ENCODE data around the gene NRL.
A peak's percentile ranks its signal among the peaks of the same experiment; 100 is the strongest.
"Not testable (repeated sequence)": the region's sequence is repeated elsewhere in the genome, so short reads cannot be mapped to it uniquely, and the experiment has no call there.

NRL gene

DNA sequence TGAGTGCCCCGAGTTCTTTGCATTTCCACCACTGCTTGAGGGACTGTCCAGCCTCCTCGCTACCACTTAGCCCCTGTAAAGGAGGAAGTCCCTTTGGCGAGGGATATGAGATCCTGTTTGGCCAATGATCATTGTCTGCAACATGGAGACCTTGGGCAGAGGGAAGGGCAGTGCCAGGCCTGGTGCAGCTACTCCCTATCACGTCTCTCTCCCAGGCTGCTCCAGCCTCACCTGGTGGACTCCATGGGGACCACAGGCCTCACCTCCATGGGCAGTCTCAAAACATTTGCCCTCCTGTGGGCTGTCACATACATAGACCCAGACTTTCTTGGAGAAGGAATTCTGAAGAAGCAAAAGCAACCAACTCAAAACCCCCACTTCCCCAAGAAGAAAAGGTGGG, 79.0 kb downstream of the NRL start:
- H3K23ac ChIP-seq (ENCODE audit: low read length in 2 of 2); H3K27ac ChIP-seq (ENCODE audit: low read length, poor library complexity, severe bottlenecking); H3K4me1 ChIP-seq (ENCODE audit: control insufficient read depth, insufficient read depth, low read depth, low read length); H3K79me1 ChIP-seq (replicated peaks; ENCODE audit: low read length, poor library complexity, severe bottlenecking); H3K27me3 ChIP-seq (ENCODE audit: control insufficient read depth in 1 of 2, insufficient read depth in 1 of 2, low read length in 2 of 2); DNase-seq; H2AK5ac ChIP-seq (ENCODE audit: low read length, severe bottlenecking); H4K91ac ChIP-seq (ENCODE audit: low read length); H2BK15ac ChIP-seq (ENCODE audit: low read depth, poor library complexity, severe bottlenecking); H2BK5ac ChIP-seq (ENCODE audit: low read depth, low read length, poor library complexity, severe bottlenecking); H3K36me3 ChIP-seq (ENCODE audit: control insufficient read depth in 1 of 2, insufficient read depth in 2 of 2, low read depth in 1 of 2, low read length in 2 of 2); H3K14ac ChIP-seq (ENCODE audit: low read length in 2 of 2); H3K9me3 ChIP-seq (ENCODE audit: control insufficient read depth, low read length); H4K8ac ChIP-seq (ENCODE audit: low read length); H2BK120ac ChIP-seq (ENCODE audit: low read depth, low read length); H3K4ac ChIP-seq (ENCODE audit: low read depth in 1 of 2, low read length in 2 of 2): not testable (repeated sequence)
- WGBS = 57% methylated on average over 1 of the region's 4 CpGs
- Histone ChIP-seq H3K4me3 (ENCODE audit: insufficient read depth in 1 of 2, low read depth in 1 of 2, low read length in 2 of 2) (peak overlapping the region; percentile 77 to 89), H3K9ac (ENCODE audit: low read length) (peak overlapping the region; percentile 90), H2AFZ (ENCODE audit: low read depth, low read length) (peak overlapping the region; percentile 94), H2BK12ac (ENCODE audit: low read length in 2 of 2) (peak overlapping the region in 1 of 2 experiments; percentile 8), H3K4me2 (ENCODE audit: low read length, poor library complexity, severe bottlenecking) (peak overlapping the region; percentile 80), H3K18ac (ENCODE audit: low read depth in 1 of 2, low read length in 2 of 2) (peak overlapping the region in 1 of 2 experiments; percentile 88)

DNA sequence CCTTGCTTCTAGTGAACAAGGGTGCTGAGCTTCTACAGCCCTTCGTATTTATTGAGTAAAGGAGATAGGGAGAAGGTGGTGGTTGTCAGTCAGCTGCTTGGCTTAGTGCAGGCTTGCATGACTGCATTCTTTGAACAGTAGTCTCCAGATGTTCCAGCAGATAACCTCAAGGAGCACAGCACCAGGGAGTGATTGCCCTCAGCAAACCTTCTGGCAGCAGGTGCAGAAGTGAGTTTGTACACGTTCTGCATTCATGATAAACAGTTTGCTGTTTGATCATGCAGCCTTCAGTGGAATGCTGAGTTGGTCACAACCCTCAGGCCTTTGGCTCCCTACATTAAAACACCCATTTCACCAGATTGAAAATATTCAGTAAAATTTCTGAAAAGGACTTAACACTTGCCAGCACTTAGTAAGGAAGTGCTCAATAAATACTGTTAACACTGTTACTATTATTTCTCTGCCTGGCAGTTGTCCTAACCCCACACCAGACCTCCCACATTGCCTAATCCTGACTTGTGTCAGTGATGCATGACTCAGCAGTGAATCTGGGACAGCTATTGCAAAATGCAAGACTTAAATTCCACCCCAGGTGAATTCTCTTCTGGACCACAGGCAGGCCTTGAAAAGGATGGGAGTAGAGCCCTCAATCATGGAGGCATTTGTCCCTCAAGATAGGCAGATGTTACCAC, 81.9 kb downstream of the NRL start:
- no peak overlapping the region for H3K4me3 ChIP-seq (ENCODE audit: insufficient read depth in 1 of 2, low read depth in 1 of 2, low read length in 2 of 2)
- no peak overlapping the region for H2BK120ac ChIP-seq (ENCODE audit: low read depth, low read length)
- no peak overlapping the region for H3K18ac ChIP-seq (ENCODE audit: low read depth in 1 of 2, low read length in 2 of 2)
- H2BK5ac ChIP-seq (ENCODE audit: low read depth, low read length, poor library complexity, severe bottlenecking) = no peak overlapping the region
- no peak overlapping the region for H3K4me2 ChIP-seq (ENCODE audit: low read length, poor library complexity, severe bottlenecking)
- no peak overlapping the region for H3K23ac ChIP-seq (ENCODE audit: low read length in 2 of 2)
- no peak overlapping the region for H2AK5ac ChIP-seq (ENCODE audit: low read length, severe bottlenecking)
- H2BK12ac ChIP-seq (ENCODE audit: low read length in 2 of 2) = no peak overlapping the region
- H4K91ac ChIP-seq (ENCODE audit: low read length) = no peak overlapping the region
- H3K4me1 ChIP-seq (ENCODE audit: control insufficient read depth, insufficient read depth, low read depth, low read length) = no peaks in the 10 kb centered on the region
- H3K9ac ChIP-seq (ENCODE audit: low read length) = no peak overlapping the region
- H3K14ac ChIP-seq (ENCODE audit: low read length in 2 of 2) = no peak overlapping the region
- no peak overlapping the region for H2AFZ ChIP-seq (ENCODE audit: low read depth, low read length)
- H3K9me3 ChIP-seq (ENCODE audit: control insufficient read depth, low read length) = peaks cover 3% of the 10 kb centered on the region
- H3K4ac ChIP-seq (ENCODE audit: low read depth in 1 of 2, low read length in 2 of 2) = no peak overlapping the region
- H4K8ac ChIP-seq (ENCODE audit: low read length) = no peak overlapping the region
- 84% methylated on average over 2 of the region's 2 CpGs for WGBS
- H3K36me3 ChIP-seq (ENCODE audit: control insufficient read depth in 1 of 2, insufficient read depth in 2 of 2, low read depth in 1 of 2, low read length in 2 of 2) = no peaks in the 10 kb centered on the region
- no peaks in the 10 kb centered on the region for H3K79me1 ChIP-seq (replicated peaks; ENCODE audit: low read length, poor library complexity, severe bottlenecking)
- peak; percentile 61 for DNase-seq
- H3K27ac ChIP-seq (ENCODE audit: low read length, poor library complexity, severe bottlenecking) = no peak overlapping the region
- no peaks in the 10 kb centered on the region for H3K27me3 ChIP-seq (ENCODE audit: control insufficient read depth in 1 of 2, insufficient read depth in 1 of 2, low read length in 2 of 2)
- no peak overlapping the region for H2BK15ac ChIP-seq (ENCODE audit: low read depth, poor library complexity, severe bottlenecking)

DNA sequence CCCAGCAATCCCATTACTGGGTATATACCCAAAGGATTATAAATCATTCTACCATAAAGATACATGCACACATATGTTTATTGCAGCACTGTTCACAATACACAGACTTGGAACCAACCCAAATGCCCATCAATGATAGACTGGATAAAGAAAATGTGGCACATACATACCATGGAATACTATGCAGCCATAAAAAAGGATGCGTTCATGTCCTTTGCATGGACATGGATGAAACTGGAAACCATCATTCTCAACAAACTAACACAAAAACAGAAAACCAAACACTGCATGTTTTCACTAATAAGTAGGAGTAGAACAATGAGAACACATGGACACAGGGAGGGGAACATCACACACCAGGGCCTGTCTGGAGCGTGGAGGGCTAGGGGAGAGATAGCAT, 83.4 kb downstream of the NRL start:
- not testable (repeated sequence) for H3K4me3 ChIP-seq (ENCODE audit: insufficient read depth in 1 of 2, low read depth in 1 of 2, low read length in 2 of 2); H3K23ac ChIP-seq (ENCODE audit: low read length in 2 of 2); H3K36me3 ChIP-seq (ENCODE audit: control insufficient read depth in 1 of 2, insufficient read depth in 2 of 2, low read depth in 1 of 2, low read length in 2 of 2); H2BK120ac ChIP-seq (ENCODE audit: low read depth, low read length); H4K91ac ChIP-seq (ENCODE audit: low read length); H3K27me3 ChIP-seq (ENCODE audit: control insufficient read depth in 1 of 2, insufficient read depth in 1 of 2, low read length in 2 of 2); H2BK5ac ChIP-seq (ENCODE audit: low read depth, low read length, poor library complexity, severe bottlenecking); H3K9ac ChIP-seq (ENCODE audit: low read length); DNase-seq; H3K9me3 ChIP-seq (ENCODE audit: control insufficient read depth, low read length); H2BK15ac ChIP-seq (ENCODE audit: low read depth, poor library complexity, severe bottlenecking); H3K4me1 ChIP-seq (ENCODE audit: control insufficient read depth, insufficient read depth, low read depth, low read length); H2AK5ac ChIP-seq (ENCODE audit: low read length, severe bottlenecking); H3K79me1 ChIP-seq (replicated peaks; ENCODE audit: low read length, poor library complexity, severe bottlenecking); H3K4ac ChIP-seq (ENCODE audit: low read depth in 1 of 2, low read length in 2 of 2); H3K18ac ChIP-seq (ENCODE audit: low read depth in 1 of 2, low read length in 2 of 2); H2BK12ac ChIP-seq (ENCODE audit: low read length in 2 of 2); H3K4me2 ChIP-seq (ENCODE audit: low read length, poor library complexity, severe bottlenecking); H3K14ac ChIP-seq (ENCODE audit: low read length in 2 of 2); H4K8ac ChIP-seq (ENCODE audit: low read length); H2AFZ ChIP-seq (ENCODE audit: low read depth, low read length); H3K27ac ChIP-seq (ENCODE audit: low read length, poor library complexity, severe bottlenecking)
- 67% methylated on average over 1 of the region's 2 CpGs for WGBS

DNA sequence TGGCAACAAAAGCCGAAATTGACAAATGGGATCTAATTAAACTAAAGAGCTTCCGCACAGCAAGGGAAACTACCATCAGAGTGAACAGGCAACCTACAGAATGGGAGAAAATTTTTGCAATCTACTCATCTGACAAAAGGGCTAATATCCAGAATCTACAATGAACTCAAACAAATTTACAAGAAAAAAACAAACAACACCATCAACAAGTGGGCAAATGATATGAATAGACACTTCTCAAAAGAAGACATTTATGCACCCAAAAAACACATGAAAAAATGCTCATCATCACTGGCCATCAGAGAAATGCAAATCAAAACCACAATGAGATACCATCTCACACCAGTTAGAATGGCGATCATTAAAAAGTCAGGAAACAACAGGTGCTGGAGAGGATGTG, 85.1 kb downstream of the NRL start:
- H4K8ac ChIP-seq (ENCODE audit: low read length); H3K9me3 ChIP-seq (ENCODE audit: control insufficient read depth, low read length); H3K36me3 ChIP-seq (ENCODE audit: control insufficient read depth in 1 of 2, insufficient read depth in 2 of 2, low read depth in 1 of 2, low read length in 2 of 2); H2BK12ac ChIP-seq (ENCODE audit: low read length in 2 of 2); H2BK120ac ChIP-seq (ENCODE audit: low read depth, low read length); H2AK5ac ChIP-seq (ENCODE audit: low read length, severe bottlenecking); H4K91ac ChIP-seq (ENCODE audit: low read length); H2AFZ ChIP-seq (ENCODE audit: low read depth, low read length); H3K18ac ChIP-seq (ENCODE audit: low read depth in 1 of 2, low read length in 2 of 2); H3K9ac ChIP-seq (ENCODE audit: low read length); H3K14ac ChIP-seq (ENCODE audit: low read length in 2 of 2); H3K27me3 ChIP-seq (ENCODE audit: control insufficient read depth in 1 of 2, insufficient read depth in 1 of 2, low read length in 2 of 2); H3K27ac ChIP-seq (ENCODE audit: low read length, poor library complexity, severe bottlenecking); H2BK5ac ChIP-seq (ENCODE audit: low read depth, low read length, poor library complexity, severe bottlenecking); H3K4ac ChIP-seq (ENCODE audit: low read depth in 1 of 2, low read length in 2 of 2); H3K4me3 ChIP-seq (ENCODE audit: insufficient read depth in 1 of 2, low read depth in 1 of 2, low read length in 2 of 2); H3K23ac ChIP-seq (ENCODE audit: low read length in 2 of 2); H3K4me1 ChIP-seq (ENCODE audit: control insufficient read depth, insufficient read depth, low read depth, low read length); H2BK15ac ChIP-seq (ENCODE audit: low read depth, poor library complexity, severe bottlenecking); DNase-seq; H3K4me2 ChIP-seq (ENCODE audit: low read length, poor library complexity, severe bottlenecking); H3K79me1 ChIP-seq (replicated peaks; ENCODE audit: low read length, poor library complexity, severe bottlenecking): not testable (repeated sequence)
- WGBS = 100% methylated on average over 2 of the region's 3 CpGs

Measured in mesenchymal stem cell (in vitro differentiated cells and primary cell).